Endothelial cell of umbilical vein (primary cell): Measurements from ENCODE around the gene GPX5. TPM values are rescaled to one million over a fixed set of nuclear protein-coding genes. Genes with fewer than 3 reads are reported as not detected.

Experiments
- BruUV-seq: library from RNA; stranded (reverse); fragments of 400-500 nt; replicated peaks from 2 replicates; lab custom pipeline; 2021; lab: Mats Ljungman, UMichigan
- CTCF ChIA-PET: fragments of 300-600, 350-600 bp; sonication (Branson Sonifier 250); formaldehyde crosslinking; loops from one replicate; lab custom pipeline; 2021; ENCODE audit warnings: antibody characterized with exemption, inconsistent platforms; lab: Charles Lee
- POLR2A ChIA-PET: fragments of 300-600, 350-600 bp; sonication (Branson Sonifier 250); formaldehyde crosslinking; loops from one replicate; lab custom pipeline; 2021; ENCODE audit warnings: antibody characterized with exemption, inconsistent platforms; lab: Charles Lee
- DNase-seq: peaks from one replicate; pipeline ENCODE4 v3.0.0-alpha.2; 2011; ENCODE audit warnings: low read depth, low spot score
- FAIRE-seq: peaks from 2 replicates; lab custom pipeline; 2011; peaks lifted over from hg19 to GRCh38; lab: Jason Lieb, UNC
- H2AFZ ChIP-seq: 2 replicates; pipeline ENCODE4 v1.6.0; 2012; ENCODE audit warnings: low read depth, low read length, control low read depth, inconsistent platforms
- H3K27ac ChIP-seq: 2 replicates; pipeline ENCODE4 v1.5.1; 2011; ENCODE audit warnings: low read depth, mild to moderate bottlenecking, control low read depth, low read length, moderate library complexity; ENCODE audit not compliant: insufficient read depth
- H3K27me3 ChIP-seq, 2 experiments: 2 replicates each; pipeline versions ENCODE4 v1.6.0 to v1.6.1; 2011; ENCODE audit warnings: low read length in 2 of 2, mixed read lengths in 1 of 2; ENCODE audit not compliant: control insufficient read depth in 2 of 2, insufficient read depth in 2 of 2
- H3K36me3 ChIP-seq, 2 experiments: 2 replicates in 1 of 2; 3 replicates in 1 of 2; pipeline ENCODE4 v1.5.1; 2011; ENCODE audit warnings: low read length in 2 of 2, mild to moderate bottlenecking in 1 of 2, moderate library complexity in 1 of 2; ENCODE audit not compliant: control insufficient read depth in 2 of 2, insufficient read depth in 2 of 2; ENCODE audit errors: extremely low read depth in 1 of 2
- H3K4me1 ChIP-seq: 3 replicates; pipeline ENCODE4 v1.5.1; 2011; ENCODE audit warnings: mild to moderate bottlenecking, low read length; ENCODE audit not compliant: control insufficient read depth, insufficient read depth; ENCODE audit errors: extremely low read depth
- H3K4me2 ChIP-seq: 2 replicates; pipeline ENCODE4 v1.6.1; 2011; ENCODE audit warnings: low read length, control low read depth, mixed read lengths; ENCODE audit not compliant: insufficient read depth
- H3K4me3 ChIP-seq, 3 experiments: fragments of 200-600 bp in 1 of 3; sonication (generic), shearing (Covaris generic) in 1 of 3; replicated peaks in 1 of 3; 2 replicates each; pipeline ENCODE4 v1.5.1; 2011 to 2016; ENCODE audit warnings: control low read depth in 3 of 3, low read length in 3 of 3, mild to moderate bottlenecking in 2 of 3, inconsistent platforms in 1 of 3, low read depth in 1 of 3, moderate library complexity in 1 of 3; ENCODE audit not compliant: insufficient read depth in 1 of 3
- H3K79me2 ChIP-seq: 2 replicates; pipeline ENCODE4 v1.6.0; 2012; ENCODE audit warnings: low read length, inconsistent platforms; ENCODE audit not compliant: control insufficient read depth, insufficient read depth
- H3K9ac ChIP-seq: replicated peaks from 2 replicates; pipeline ENCODE3; 2011; ENCODE audit warnings: low read length, control low read depth; ENCODE audit not compliant: insufficient read depth; ENCODE audit errors: extremely low read depth
- H3K9me1 ChIP-seq: replicated peaks from 3 replicates; pipeline ENCODE4 v1.6.0; 2011; ENCODE audit warnings: mild to moderate bottlenecking, low read length; ENCODE audit not compliant: control insufficient read depth, insufficient read depth; ENCODE audit errors: extremely low read depth
- H3K9me3 ChIP-seq: replicated peaks from 2 replicates; pipeline ENCODE4 v1.5.1; 2012; ENCODE audit warnings: low read length, inconsistent platforms; ENCODE audit not compliant: control insufficient read depth, insufficient read depth
- H4K20me1 ChIP-seq: replicated peaks from 2 replicates; pipeline ENCODE3; 2011; ENCODE audit warnings: mild to moderate bottlenecking, low read length; ENCODE audit not compliant: control insufficient read depth, insufficient read depth; ENCODE audit errors: extremely low read depth
- CTCF ChIP-seq, 2 donors: IDR thresholded peaks; 1 replicate in 1 of 2; 2 replicates in 1 of 2; pipeline ENCODE4 v1.5.1; 2011; ENCODE audit warnings: low read length in 2 of 2, mild to moderate bottlenecking in 2 of 2, moderate library complexity in 2 of 2, control low read depth in 1 of 2, inconsistent platforms in 1 of 2, low read depth in 1 of 2; ENCODE audit not compliant: insufficient read depth in 1 of 2; ENCODE audit errors: extremely low read depth in 1 of 2
- EZH2 ChIP-seq: IDR thresholded peaks from 2 replicates; pipeline ENCODE4 v1.6.1; 2012; ENCODE audit warnings: borderline replicate concordance, low read depth, mild to moderate bottlenecking, moderate library complexity, low read length, inconsistent platforms; ENCODE audit not compliant: severe bottlenecking
- FOS ChIP-seq: IDR thresholded peaks from 2 replicates; pipeline ENCODE4 v1.6.1; 2011; ENCODE audit warnings: mild to moderate bottlenecking, low read length, moderate library complexity, borderline replicate concordance; ENCODE audit not compliant: insufficient read depth
- GATA2 ChIP-seq: IDR thresholded peaks from 2 replicates; pipeline ENCODE4 v1.7.0; 2011; ENCODE audit warnings: low read depth, mild to moderate bottlenecking, moderate library complexity, mixed read lengths, low read length; ENCODE audit not compliant: insufficient read length, insufficient read depth
- JUN ChIP-seq: IDR thresholded peaks from 2 replicates; pipeline ENCODE4 v1.6.1; 2011; ENCODE audit warnings: borderline replicate concordance, low read depth; ENCODE audit not compliant: insufficient read length, insufficient read depth
- MAX ChIP-seq: IDR thresholded peaks from 2 replicates; pipeline ENCODE4 v1.6.1; 2011; ENCODE audit not compliant: insufficient read depth, insufficient read length
- MYC ChIP-seq: IDR thresholded peaks from one replicate; pipeline ENCODE4 v1.6.1; 2011; ENCODE audit warnings: mild to moderate bottlenecking, low read depth, low read length
- POLR2A ChIP-seq: IDR thresholded peaks from 2 replicates; pipeline ENCODE4 v1.6.1; 2012; ENCODE audit warnings: low read depth, mild to moderate bottlenecking, control low read depth, low read length
- POLR2AphosphoS5 ChIP-seq: IDR thresholded peaks from 2 replicates; pipeline ENCODE4 v1.6.1; 2012; ENCODE audit warnings: low read depth, mild to moderate bottlenecking, control low read depth, low read length, moderate library complexity; ENCODE audit not compliant: insufficient read depth
- dilution Hi-C: fragments of 300-500 bp; cut with MboI; formaldehyde crosslinking; loops from one replicate; pipeline ENCODE4 v1.15.0; 2019; ENCODE audit warnings: low sequenced_read_pairs; ENCODE audit not compliant: extremely low pct_ligation_motif_present
- intact Hi-C: fragments of 100-400 bp; cut with micrococcal nuclease; formaldehyde crosslinking; loops from one replicate; pipeline ENCODE4 v1.10.0; 2022
- polyA plus RNA-seq, 4 experiments: library from polyadenylated mRNA; depleted of rRNA in 3 of 4; stranded (reverse) in 3 of 4; unstranded in 1 of 4; fragments of >200 nt; gene quantifications; 2 replicates each; pipeline versions ENCODE4 v1.2.1 to v1.2.3, GENCODE V29; 2011 to 2012; ENCODE audit warnings: missing spikeins in 1 of 4
- total RNA-seq: library from RNA; stranded (reverse); gene quantifications from 2 replicates; pipeline ENCODE4 v1.2.3, GENCODE V29; 2021

GPX5 gene
- total and polyA plus RNA-seq, 2 donors (not counting 3 experiments of a cell fraction or from before 2014, with no cell fraction given), result not detected

- H3K9me3 ChIP-seq, result no peaks in the 10 kb centered on the region
- no peaks in the 10 kb centered on the region for H3K79me2 ChIP-seq
- intact Hi-C loops (no loop called here), dilution Hi-C loops (no loop called here)
- no peaks in the 10 kb centered on the region for H3K36me3 ChIP-seq
- H3K9me1 ChIP-seq, result no peaks in the 10 kb centered on the region
- BruUV-seq, result no TSS peak
- H3K4me2 ChIP-seq, result peak overlapping the region; percentile 78
- POLR2A ChIA-PET, result no interaction called here
- H4K20me1 ChIP-seq, result no peaks in the 10 kb centered on the region
- H3K27ac ChIP-seq, result no peak overlapping the region
- H3K27me3 ChIP-seq, result peaks cover 0 to 2% of the 10 kb centered on the region in 2 experiments
- H2AFZ ChIP-seq, result peak overlapping the region; percentile 70
- CTCF ChIA-PET, result interaction anchor here (1.0 kb wide), 1 partner anchor 302 kb away, joined by 3 read pairs; no protein-coding TSS in a partner anchor
- TF ChIP-seq EZH2 (no peak), GATA2 (no peak), CTCF (IDR thresholded peaks at IDR 0.05; ENCODE audit: extremely low read depth in 1 of 2, insufficient read depth in 1 of 2, low read depth in 1 of 2, low read length in 2 of 2) (no peak), MAX (no peak), JUN (no peak), FOS (no peak), POLR2A (no peak), MYC (no peak), POLR2AphosphoS5 (no peak)
- peaks cover 2% of the 10 kb centered on the region for H3K4me1 ChIP-seq
- FAIRE-seq, result peak; percentile 24
- DNase-seq, result peak; percentile 24
- H3K9ac ChIP-seq, result no peak overlapping the region
- peak overlapping the region; percentile 5 to 60 (median 33) for H3K4me3 ChIP-seq
Measured at GRCh38 chr6:28537065-28537464, 11.4 kb downstream of the GPX5 start.
